Fibroblast of lung (primary cell): ENCODE results near the gene ARHGEF19. TPM values are rescaled to one million over a fixed set of nuclear protein-coding genes. Genes with fewer than 3 reads are reported as not detected.

ENCODE experiments used
- DNase-seq, 2 donors: peaks; one replicate each; pipeline versions ENCODE4 v3.0.0 to v3.0.0-alpha.2; 2010; ENCODE audit warnings: low read depth in 2 of 2
- H2AFZ ChIP-seq: 2 replicates; pipeline ENCODE4 v1.5.1; 2012; ENCODE audit warnings: low read length, control low read depth, inconsistent platforms
- H3K27ac ChIP-seq: 2 replicates; pipeline ENCODE4 v1.5.1; 2011; ENCODE audit warnings: low read length, control low read depth; ENCODE audit not compliant: insufficient read depth
- H3K27me3 ChIP-seq: 2 replicates; pipeline ENCODE4 v1.5.1; 2011; ENCODE audit warnings: mild to moderate bottlenecking, low read length; ENCODE audit not compliant: control insufficient read depth, insufficient read depth
- H3K36me3 ChIP-seq: 2 replicates; pipeline ENCODE4 v1.5.1; 2011; ENCODE audit warnings: low read length; ENCODE audit not compliant: control insufficient read depth, insufficient read depth
- H3K4me1 ChIP-seq: 2 replicates; pipeline ENCODE4 v1.5.1; 2011; ENCODE audit warnings: low read length; ENCODE audit not compliant: control insufficient read depth, insufficient read depth; ENCODE audit errors: extremely low read depth
- H3K4me2 ChIP-seq: 2 replicates; pipeline ENCODE4 v1.5.1; 2011; ENCODE audit warnings: low read length, control low read depth; ENCODE audit not compliant: insufficient read depth; ENCODE audit errors: extremely low read depth
- H3K4me3 ChIP-seq, 4 experiments: fragments of 200-600 bp in 1 of 4; sonication (generic) in 1 of 4; replicated peaks in 1 of 4; 2 replicates each; pipeline ENCODE4 v1.5.1; 2011 to 2016; ENCODE audit warnings: low read length in 4 of 4, low read depth in 3 of 4, mild to moderate bottlenecking in 3 of 4, control low read depth in 2 of 4, inconsistent platforms in 1 of 4, mixed read lengths in 1 of 4; ENCODE audit not compliant: insufficient read depth in 1 of 4; ENCODE audit errors: control extremely low read depth in 1 of 4
- H3K79me2 ChIP-seq: 2 replicates; pipeline ENCODE4 v1.5.1; 2012; ENCODE audit warnings: mild to moderate bottlenecking, low read length, inconsistent platforms; ENCODE audit not compliant: control insufficient read depth, insufficient read depth
- H3K9ac ChIP-seq: 2 replicates; pipeline ENCODE4 v1.5.1; 2011; ENCODE audit warnings: mild to moderate bottlenecking, low read length, control low read depth; ENCODE audit not compliant: insufficient read depth
- H3K9me3 ChIP-seq: 2 replicates; pipeline ENCODE4 v1.5.1; 2012; ENCODE audit warnings: low read depth, low read length; ENCODE audit not compliant: control insufficient read depth, insufficient read depth
- H4K20me1 ChIP-seq: 2 replicates; pipeline ENCODE4 v1.5.1; 2011; ENCODE audit warnings: low read length; ENCODE audit not compliant: control insufficient read depth, insufficient read depth; ENCODE audit errors: extremely low read depth
- EZH2 ChIP-seq: IDR thresholded peaks from 2 replicates; pipeline ENCODE4 v1.5.1; 2012; ENCODE audit warnings: low read length, control low read depth, mild to moderate bottlenecking; ENCODE audit errors: missing control alignments
- polyA plus RNA-seq, 2 donors: library from polyadenylated mRNA; depleted of rRNA in 1 of 2; stranded (reverse) in 1 of 2; unstranded in 1 of 2; fragments of >200 nt; gene quantifications; 2 replicates each; pipeline ENCODE4 v1.2.1, GENCODE V29; 2011 to 2012; ENCODE audit warnings: missing spikeins in 1 of 2
- total RNA-seq: library from RNA; depleted of rRNA; stranded (reverse); fragments of >200 nt; gene quantifications from 2 replicates; pipeline ENCODE4 v1.2.1, GENCODE V29; 2014
- TF ChIP-seq, protein P1 (sequence below), 2 donors: IDR thresholded peaks in 1 of 2; conservative IDR thresholded peaks in 1 of 2; 1 replicate in 1 of 2; 2 replicates in 1 of 2; pipeline ENCODE4 v1.5.1; 2011 to 2012; ENCODE audit warnings: low read length in 2 of 2, control low read depth in 1 of 2, inconsistent platforms in 1 of 2, low read depth in 1 of 2, mild to moderate bottlenecking in 1 of 2

Gene ARHGEF19
- total and polyA plus RNA-seq, 2 donors (not counting 1 experiment from before 2014, with no cell fraction given): 3.3 TPM

DNA sequence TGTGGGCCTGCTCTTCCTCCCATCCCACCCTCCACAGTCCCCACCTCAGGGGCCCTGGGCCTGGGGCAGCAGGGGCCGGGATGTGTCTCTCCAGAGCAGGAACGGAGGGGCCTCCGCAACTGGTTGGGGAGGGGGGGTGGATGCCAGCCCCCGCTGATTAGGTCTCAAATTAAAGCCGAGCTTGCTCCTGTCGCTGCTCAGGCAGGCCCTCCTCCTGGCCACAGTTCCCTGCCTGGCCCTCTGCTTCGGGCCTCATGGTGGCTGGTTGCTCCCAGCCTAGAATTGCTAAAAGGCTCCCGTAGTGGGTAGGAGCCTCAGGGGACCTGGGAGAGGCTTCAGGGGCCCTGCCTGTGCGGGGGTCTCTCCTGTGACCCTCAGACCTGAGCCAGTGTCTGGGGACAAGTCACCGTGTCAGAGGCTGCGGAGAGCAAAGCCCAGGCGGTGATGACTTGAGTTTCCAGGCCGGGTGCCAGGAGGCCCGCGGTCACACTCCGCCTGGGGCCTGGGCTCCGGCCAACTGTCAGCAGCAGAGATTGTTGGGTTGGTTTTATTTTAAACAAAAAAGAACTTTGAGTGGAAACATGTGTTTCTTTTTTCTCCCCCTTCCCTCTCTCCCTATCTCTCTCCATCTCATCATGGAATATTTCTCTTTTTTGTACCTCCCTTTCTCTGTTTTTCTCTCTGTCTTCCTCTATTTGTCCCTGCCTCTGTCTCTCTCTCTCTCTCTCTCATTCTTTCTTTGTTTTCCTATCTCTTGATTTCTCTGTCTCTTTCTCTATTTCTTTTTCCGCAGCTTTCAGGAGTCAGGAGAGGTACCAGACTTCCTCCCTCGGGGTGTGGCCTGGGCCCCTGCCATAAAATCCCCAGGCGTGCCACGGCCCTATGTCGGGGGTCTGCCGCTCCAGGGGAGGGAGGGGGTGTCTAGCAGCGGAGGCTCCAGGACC, 36.6 kb downstream of the ARHGEF19 start:
- Histone ChIP-seq H3K9me3 (no peaks in the 10 kb centered on the region), H3K27ac (peak overlapping the region; percentile 79), H3K27me3 (no peaks in the 10 kb centered on the region), H3K4me1 (peaks cover 50% of the 10 kb centered on the region), H3K9ac (no peak overlapping the region), H3K4me3 (no peak overlapping the region), H3K79me2 (no peaks in the 10 kb centered on the region), H3K36me3 (no peaks in the 10 kb centered on the region), H3K4me2 (peak overlapping the region; percentile 61), H2AFZ (no peak overlapping the region), H4K20me1 (no peaks in the 10 kb centered on the region)
- peak; percentile 92 to 94 for DNase-seq
- no peak for TF ChIP-seq EZH2
- TF ChIP-seq, protein P1, sequence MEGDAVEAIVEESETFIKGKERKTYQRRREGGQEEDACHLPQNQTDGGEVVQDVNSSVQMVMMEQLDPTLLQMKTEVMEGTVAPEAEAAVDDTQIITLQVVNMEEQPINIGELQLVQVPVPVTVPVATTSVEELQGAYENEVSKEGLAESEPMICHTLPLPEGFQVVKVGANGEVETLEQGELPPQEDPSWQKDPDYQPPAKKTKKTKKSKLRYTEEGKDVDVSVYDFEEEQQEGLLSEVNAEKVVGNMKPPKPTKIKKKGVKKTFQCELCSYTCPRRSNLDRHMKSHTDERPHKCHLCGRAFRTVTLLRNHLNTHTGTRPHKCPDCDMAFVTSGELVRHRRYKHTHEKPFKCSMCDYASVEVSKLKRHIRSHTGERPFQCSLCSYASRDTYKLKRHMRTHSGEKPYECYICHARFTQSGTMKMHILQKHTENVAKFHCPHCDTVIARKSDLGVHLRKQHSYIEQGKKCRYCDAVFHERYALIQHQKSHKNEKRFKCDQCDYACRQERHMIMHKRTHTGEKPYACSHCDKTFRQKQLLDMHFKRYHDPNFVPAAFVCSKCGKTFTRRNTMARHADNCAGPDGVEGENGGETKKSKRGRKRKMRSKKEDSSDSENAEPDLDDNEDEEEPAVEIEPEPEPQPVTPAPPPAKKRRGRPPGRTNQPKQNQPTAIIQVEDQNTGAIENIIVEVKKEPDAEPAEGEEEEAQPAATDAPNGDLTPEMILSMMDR (conservative IDR thresholded peaks at IDR 0.05 in 1 of 2, IDR thresholded peaks at IDR 0.05 in 1 of 2; ENCODE audit: low read depth in 1 of 2, low read length in 2 of 2): no peak

DNA sequence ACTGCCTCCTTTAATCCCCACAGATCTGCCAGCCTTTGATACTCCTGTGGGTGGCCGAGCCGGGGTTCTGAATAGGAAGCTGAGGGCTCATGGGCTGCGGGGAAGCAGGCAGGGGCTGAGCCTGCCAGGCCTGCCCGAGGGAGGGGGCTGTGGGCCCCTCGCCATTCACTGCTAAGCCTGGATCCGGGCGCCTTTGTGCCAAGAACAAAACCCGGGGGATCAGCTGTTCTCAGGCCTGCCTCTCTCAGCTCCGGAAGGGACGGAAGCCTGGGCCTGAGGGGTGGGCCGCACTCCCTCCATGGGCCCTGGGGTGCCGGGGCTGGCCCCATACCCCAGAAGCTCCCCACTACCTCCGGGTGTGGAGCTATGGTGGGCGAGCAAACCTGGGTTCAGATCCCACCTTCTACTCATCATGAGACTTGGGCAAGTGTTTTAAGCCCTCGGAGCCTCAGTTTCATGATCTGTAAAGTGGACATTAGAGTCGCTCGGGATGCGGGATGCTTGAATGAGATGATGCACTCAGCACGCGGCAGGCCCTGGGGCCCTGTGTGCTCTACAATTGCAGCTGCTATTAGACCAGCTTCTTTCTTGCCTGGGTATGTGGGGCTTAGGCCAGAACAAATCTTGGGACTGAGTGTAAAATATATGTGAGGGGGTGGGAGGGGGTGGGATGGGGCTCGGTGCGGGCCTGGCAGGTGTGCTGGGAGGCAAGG, 37.4 kb downstream of the ARHGEF19 start:
- H3K9ac ChIP-seq: no peak overlapping the region
- no peaks in the 10 kb centered on the region for H3K79me2 ChIP-seq
- no peak overlapping the region for H3K4me3 ChIP-seq
- no peak overlapping the region for H2AFZ ChIP-seq
- H3K27me3 ChIP-seq: no peaks in the 10 kb centered on the region
- peaks cover 47% of the 10 kb centered on the region for H3K4me1 ChIP-seq
- H3K27ac ChIP-seq: no peak overlapping the region
- no peaks in the 10 kb centered on the region for H3K36me3 ChIP-seq
- TF ChIP-seq, protein P1 (conservative IDR thresholded peaks at IDR 0.05 in 1 of 2, IDR thresholded peaks at IDR 0.05 in 1 of 2; ENCODE audit: low read depth in 1 of 2, low read length in 2 of 2): no peak
- no peak for TF ChIP-seq EZH2
- DNase-seq: no peak
- H3K9me3 ChIP-seq: no peaks in the 10 kb centered on the region
- H3K4me2 ChIP-seq: no peak overlapping the region
- H4K20me1 ChIP-seq: no peaks in the 10 kb centered on the region

GRCh38 chr1:16174261-16174868, 38.1 kb downstream of the ARHGEF19 start:
- H4K20me1 ChIP-seq: no peaks in the 10 kb centered on the region
- H3K4me1 ChIP-seq: peaks cover 47% of the 10 kb centered on the region
- H3K27me3 ChIP-seq: no peaks in the 10 kb centered on the region
- H3K79me2 ChIP-seq: no peaks in the 10 kb centered on the region
- no peak for DNase-seq
- no peak overlapping the region for H2AFZ ChIP-seq
- H3K27ac ChIP-seq: no peak overlapping the region
- no peak overlapping the region for H3K4me2 ChIP-seq
- TF ChIP-seq, protein P1 (conservative IDR thresholded peaks at IDR 0.05 in 1 of 2, IDR thresholded peaks at IDR 0.05 in 1 of 2; ENCODE audit: low read depth in 1 of 2, low read length in 2 of 2): no peak
- no peak for TF ChIP-seq EZH2
- no peak overlapping the region for H3K4me3 ChIP-seq
- H3K36me3 ChIP-seq: no peaks in the 10 kb centered on the region
- H3K9me3 ChIP-seq: no peaks in the 10 kb centered on the region
- H3K9ac ChIP-seq: no peak overlapping the region
